ENCODE data around the gene ANKRD55. TPM values are rescaled to one million over a fixed set of nuclear protein-coding genes. Genes with fewer than 3 reads are reported as not detected.
A peak's percentile ranks its signal among the peaks of the same experiment; 100 is the strongest.
"Not testable (repeated sequence)": the region's sequence is repeated elsewhere in the genome, so short reads cannot be mapped to it uniquely, and the experiment has no call there.

ANKRD55 gene
- total and polyA plus RNA-seq, 8 donors: 0.06 TPM; not detected in 7

- Histone ChIP-seq H3K27ac (no peak overlapping the region), H3K9me3 (no peaks in the 10 kb centered on the region), H3K27me3 (no peaks in the 10 kb centered on the region), H3K4me3 (no peak overlapping the region), H3K4me1 (peaks cover 0 to 5% (median 0%) of the 10 kb centered on the region in 3 donors), H3K36me3 (no peaks in the 10 kb centered on the region)
- no peak for ATAC-seq
- no peak for DNase-seq
- no peak for TF ChIP-seq CTCF (IDR thresholded peaks at IDR 0.05)
- intact Hi-C loops (cut with DNase I): loop anchor here in 1 of 3 donors (10.0 kb wide), 1 partner anchor 240 kb away; no protein-coding TSS in a partner anchor
- FAIRE-seq: no peak
- 72 to 77% methylated on average over 7 of the region's 7 CpGs for WGBS, 2 donors
Measured at GRCh38 chr5:56215019-56215830, 17.9 kb downstream of the ANKRD55 start.

GRCh38 chr5:56213886-56214535 lies 19.1 kb downstream of the ANKRD55 start:
- not testable (repeated sequence) for H3K4me1 ChIP-seq, H3K27ac ChIP-seq, H3K36me3 ChIP-seq, FAIRE-seq, H3K27me3 ChIP-seq, H3K9me3 ChIP-seq, H3K4me3 ChIP-seq, ATAC-seq, DNase-seq
- 80 to 81% methylated on average over 4 of the region's 4 CpGs for WGBS, 2 donors
- intact Hi-C loops (cut with DNase I): loop anchor here in 1 of 3 donors (10.0 kb wide), 1 partner anchor 239 kb away; no protein-coding TSS in a partner anchor

DNA sequence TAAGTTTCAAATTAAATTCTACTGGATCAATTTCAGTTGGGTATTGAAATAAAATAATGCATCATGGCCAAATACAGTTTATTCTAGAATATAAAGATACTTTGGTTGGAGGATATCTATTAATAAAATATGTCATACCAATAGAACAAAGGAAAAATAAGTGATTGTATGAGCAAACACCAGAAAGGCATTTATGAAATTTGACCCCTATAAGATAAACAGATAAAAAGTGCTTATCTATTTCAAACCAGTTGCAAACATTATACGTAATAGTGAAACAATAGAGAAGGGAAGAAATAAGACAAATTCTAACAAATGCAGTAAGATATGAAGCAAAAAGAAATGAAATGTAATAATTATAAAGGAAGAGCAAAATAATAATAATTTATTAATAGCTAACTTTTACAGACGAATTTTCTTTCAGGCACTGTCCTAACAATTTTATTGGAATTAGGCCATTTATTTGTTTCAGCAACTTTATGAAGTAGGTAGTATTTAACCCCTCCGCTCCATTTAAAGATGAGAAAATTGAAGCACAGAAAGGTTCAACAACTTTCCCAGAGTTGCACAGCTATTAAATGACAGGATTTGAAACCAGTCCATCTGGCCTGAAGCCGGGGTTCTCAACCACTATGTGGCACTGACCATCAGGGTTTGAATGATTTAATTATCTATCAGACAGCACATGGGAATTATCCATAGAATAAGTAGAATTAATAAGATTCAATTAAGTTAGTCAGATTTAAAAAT lies 20.8 kb downstream of the ANKRD55 start:
- no peaks in the 10 kb centered on the region for H3K36me3 ChIP-seq
- H3K4me1 ChIP-seq: peaks cover 0 to 5% (median 0%) of the 10 kb centered on the region in 3 donors
- no peak for TF ChIP-seq CTCF (IDR thresholded peaks at IDR 0.05)
- ATAC-seq: no peak
- DNase-seq: no peak
- WGBS, 2 donors: 58% methylated on average over 4 of the region's 4 CpGs
- H3K9me3 ChIP-seq: no peaks in the 10 kb centered on the region
- no peak for FAIRE-seq
- H3K27me3 ChIP-seq: no peaks in the 10 kb centered on the region
- no peak overlapping the region for H3K27ac ChIP-seq
- intact Hi-C loops (cut with DNase I): loop anchor here in 1 of 3 donors (10.0 kb wide), 1 partner anchor 238 kb away; no protein-coding TSS in a partner anchor
- H3K4me3 ChIP-seq: no peak overlapping the region

DNA sequence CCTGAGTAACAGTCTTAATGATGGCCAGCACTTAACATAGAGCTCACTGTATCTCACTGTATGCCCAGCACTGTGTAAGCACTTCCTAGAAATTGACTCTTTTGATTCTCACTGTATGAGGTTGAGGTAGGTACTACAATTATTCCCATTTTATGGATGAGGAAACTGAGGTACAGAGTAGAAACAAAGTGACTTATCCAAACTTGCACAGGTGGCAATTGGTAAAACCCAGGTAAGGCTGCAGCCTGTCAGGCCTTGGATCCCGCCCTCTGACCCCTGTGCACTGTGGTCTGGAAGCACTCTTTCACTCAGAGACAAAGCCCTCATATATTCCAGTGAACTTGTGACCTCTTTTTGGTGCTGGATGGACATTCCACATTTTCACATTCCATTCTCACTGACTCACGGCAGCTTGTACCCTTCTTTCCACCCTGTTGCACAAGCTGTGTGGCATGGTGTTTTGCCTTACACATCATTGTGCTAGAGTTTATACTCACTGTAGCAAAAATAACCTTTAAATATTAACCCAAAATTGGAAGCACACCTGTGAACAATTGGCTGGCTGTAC lies 21.7 kb downstream of the ANKRD55 start:
- Histone ChIP-seq H3K27ac (no peak overlapping the region), H3K9me3 (no peaks in the 10 kb centered on the region), H3K4me3 (no peak overlapping the region), H3K36me3 (no peaks in the 10 kb centered on the region), H3K27me3 (no peaks in the 10 kb centered on the region), H3K4me1 (peaks cover 0 to 5% (median 0%) of the 10 kb centered on the region in 3 donors)
- no peak for TF ChIP-seq CTCF (IDR thresholded peaks at IDR 0.05)
- ATAC-seq (peak; percentile 61 to 88 (median 76)), DNase-seq (peak in 3 of 6 donors; percentile 13 to 29 (median 25)), FAIRE-seq (no peak)
- intact Hi-C loops (cut with DNase I): loop anchor here in 1 of 3 donors (10.0 kb wide), 1 partner anchor 237 kb away; no protein-coding TSS in a partner anchor
- 72 to 73% methylated on average over 2 of the region's 2 CpGs for WGBS, 2 donors

- TF ChIP-seq CTCF (IDR thresholded peaks at IDR 0.05): no peak
- Histone ChIP-seq H3K27ac (no peak overlapping the region), H3K4me1 (peaks cover 0 to 5% (median 0%) of the 10 kb centered on the region in 3 donors), H3K4me3 (no peak overlapping the region), H3K36me3 (no peaks in the 10 kb centered on the region), H3K9me3 (no peaks in the 10 kb centered on the region), H3K27me3 (no peaks in the 10 kb centered on the region)
- ATAC-seq (no peak), FAIRE-seq (no peak), DNase-seq (no peak)
- intact Hi-C loops (cut with DNase I): loop anchor here in 1 of 3 donors (10.0 kb wide), 1 partner anchor 234 kb away; no protein-coding TSS in a partner anchor
- 91 to 93% methylated on average over 9 of the region's 9 CpGs for WGBS, 2 donors
Measured at GRCh38 chr5:56208681-56209080, 24.4 kb downstream of the ANKRD55 start.
